Measurements from ENCODE around the gene KRTAP3-3. TPM values are rescaled to one million over a fixed set of nuclear protein-coding genes. Genes with fewer than 3 reads are reported as not detected.

Gene KRTAP3-3
- total and polyA plus RNA-seq, 2 of the 8 experiments (the other 6 are each of a cell fraction or from before 2014, with no cell fraction given) = not detected

- Histone ChIP-seq H3K56ac (replicated peaks; ENCODE audit: insufficient read length, low read depth, low read length) (no peak overlapping the region), H3K9me3 (ENCODE audit: insufficient read depth in 2 of 2, low read depth in 1 of 2, low read length in 1 of 2) (no peaks in the 10 kb centered on the region), H3K23ac (ENCODE audit: insufficient read length) (no peak overlapping the region), H3K4me2 (ENCODE audit: insufficient read depth in 1 of 2, low read depth in 2 of 2, low read length in 2 of 2) (no peak overlapping the region), H3K4me3 (ENCODE audit: extremely low read depth in 1 of 4, insufficient read depth in 2 of 4, low read depth in 3 of 4, low read length in 4 of 4) (no peak overlapping the region), H3K23me2 (ENCODE audit: low read depth, low read length) (no peaks in the 10 kb centered on the region), H3K4me1 (replicated peaks in 1 of 4; ENCODE audit: control insufficient read depth in 3 of 4, insufficient read depth in 4 of 4, low read length in 3 of 4) (no peaks in the 10 kb centered on the region), H2AFZ (ENCODE audit: low read length) (no peak overlapping the region), H3K9ac (replicated peaks in 1 of 4; ENCODE audit: extremely low read depth in 1 of 4, low read depth in 3 of 4, low read length in 3 of 4) (no peak overlapping the region), H3K27ac (ENCODE audit: low read depth, low read length) (no peak overlapping the region), H4K8ac (ENCODE audit: extremely low read depth, insufficient read depth, low read length) (no peak overlapping the region), H3K18ac (ENCODE audit: extremely low read depth, low read length) (no peak overlapping the region), H3K14ac (ENCODE audit: insufficient read length) (no peak overlapping the region), H4K91ac (replicated peaks; ENCODE audit: insufficient read length, low read length) (no peak overlapping the region), H2BK12ac (ENCODE audit: low read depth, low read length) (no peak overlapping the region), H4K5ac (ENCODE audit: insufficient read length, low read depth, low read length) (no peak overlapping the region), H3K79me1 (ENCODE audit: low read depth, low read length) (no peaks in the 10 kb centered on the region), H2BK5ac (ENCODE audit: low read depth, low read length) (no peak overlapping the region), H4K20me1 (replicated peaks in 1 of 2; ENCODE audit: control insufficient read depth in 1 of 2, insufficient read depth in 2 of 2, low read length in 2 of 2) (no peaks in the 10 kb centered on the region), H3K4ac (replicated peaks; ENCODE audit: insufficient read length, low read depth, low read length) (no peak overlapping the region), H2BK120ac (replicated peaks; ENCODE audit: low read depth, low read length) (no peak overlapping the region), H3K27me3 (replicated peaks in 1 of 4; ENCODE audit: control insufficient read depth in 3 of 4, extremely low read depth in 1 of 4, insufficient read depth in 3 of 4, low read length in 3 of 4) (no peaks in the 10 kb centered on the region; a peak in 1 of 7 replicates), H3K79me2 (ENCODE audit: control insufficient read depth in 1 of 2, insufficient read depth in 2 of 2, low read length in 2 of 2) (no peaks in the 10 kb centered on the region), H2AK5ac (ENCODE audit: low read depth, low read length) (no peak overlapping the region), H2BK15ac (ENCODE audit: low read length) (no peak overlapping the region), H3K36me3 (ENCODE audit: control insufficient read depth in 2 of 4, insufficient read depth in 4 of 4, low read length in 3 of 4) (no peaks in the 10 kb centered on the region), H2BK20ac (ENCODE audit: low read length) (no peak overlapping the region)
- FAIRE-seq (no peak), DNase-seq (ENCODE audit: low read depth in 1 of 2, low spot score in 2 of 2) (no peak)
- no peak for TF ChIP-seq MAFK (IDR thresholded peaks at IDR 0.05; ENCODE audit: low read depth, low read length)
- no peak for TF ChIP-seq KDM5A (IDR thresholded peaks at IDR 0.05; ENCODE audit: low read length)
- TF ChIP-seq BACH1 (IDR thresholded peaks at IDR 0.05; ENCODE audit: low read length) = no peak
- TF ChIP-seq EGR1 (IDR thresholded peaks at IDR 0.05; ENCODE audit: borderline replicate concordance, low read depth, low read length) = no peak
- no peak for TF ChIP-seq HDAC2 (IDR thresholded peaks at IDR 0.05; ENCODE audit: borderline replicate concordance in 1 of 2, low read depth in 2 of 2, low read length in 2 of 2)
- no peak for TF ChIP-seq NRF1 (IDR thresholded peaks at IDR 0.05; ENCODE audit: low read depth, low read length)
- TF ChIP-seq CREB1 (IDR thresholded peaks at IDR 0.05) = no peak
- TF ChIP-seq CTBP2 (IDR thresholded peaks at IDR 0.05; ENCODE audit: borderline replicate concordance, insufficient read depth, insufficient read length, low read length) = no peak
- no peak for TF ChIP-seq BRCA1 (IDR thresholded peaks at IDR 0.05; ENCODE audit: low read depth, low read length)
- TF ChIP-seq PHF8 (conservative IDR thresholded peaks at IDR 0.05; ENCODE audit: low read depth, low read length) = no peak
- no peak for TF ChIP-seq TEAD4 (IDR thresholded peaks at IDR 0.05; ENCODE audit: low read depth, low read length)
- no peak for TF ChIP-seq CEBPB (IDR thresholded peaks at IDR 0.05; ENCODE audit: low read depth, low read length)
- no peak for TF ChIP-seq SIX5 (IDR thresholded peaks at IDR 0.05; ENCODE audit: low read depth, low read length)
- ChIA-PET POLR2A (ENCODE audit: partially characterized antibody) (no interaction called here), CTCF (ENCODE audit: partially characterized antibody) (interaction anchor here (1.3 kb wide), 1 partner anchor 39 kb away, joined by 4 read pairs; no protein-coding TSS in a partner anchor)
- WGBS, 2 experiments (ENCODE audit: extremely low coverage in 1 of 2, insufficient coverage in 1 of 2, insufficient read length in 1 of 2, insufficient replicate concordance in 2 of 2, low coverage in 1 of 2, low lambda C conversion rate in 2 of 2, missing lambda C conversion rate in 1 of 2) = 91% methylated on average over 3 of the region's 3 CpGs; no CpG with 5 or more reads in 1 of the 2 experiments
Observed at GRCh38 chr17:41019415-41019814, 25.5 kb upstream of the KRTAP3-3 start.
